CD8-positive, alpha-beta memory T cell (primary cell): ENCODE measurements around the gene TNFSF12. TPM values are rescaled to one million over a fixed set of nuclear protein-coding genes. Genes with fewer than 3 reads are reported as not detected.

ENCODE experiments used
- CTCF ChIA-PET: fragments of 350-600 bp; sonication (Branson Sonifier 250); formaldehyde crosslinking; loops from one replicate; lab custom pipeline; 2021; ENCODE audit warnings: antibody characterized with exemption; lab: Charles Lee
- POLR2A ChIA-PET: fragments of 350-600 bp; sonication (Branson Sonifier 250); formaldehyde crosslinking; loops from one replicate; lab custom pipeline; 2021; ENCODE audit warnings: antibody characterized with exemption; lab: Charles Lee
- DNase-seq, 5 donors: peaks; one replicate each; pipeline versions ENCODE4 v3.0.0 to v3.0.0-alpha.2; 2020 to 2022; ENCODE audit warnings: mixed read lengths in 1 of 5
- H3K27ac ChIP-seq: one replicate; pipeline ENCODE4 v1.7.0; 2013; ENCODE audit warnings: low read depth, mild to moderate bottlenecking, low read length, moderate library complexity
- H3K27me3 ChIP-seq: 2 replicates; pipeline ENCODE4 v1.7.0; 2013; ENCODE audit warnings: low read length, mild to moderate bottlenecking; ENCODE audit not compliant: insufficient read depth, poor library complexity, severe bottlenecking
- H3K36me3 ChIP-seq: 2 replicates; pipeline ENCODE4 v1.7.0; 2013; ENCODE audit warnings: mild to moderate bottlenecking, low read length, moderate library complexity; ENCODE audit not compliant: insufficient read depth
- H3K4me1 ChIP-seq: 2 replicates; pipeline ENCODE4 v1.7.0; 2013; ENCODE audit warnings: mild to moderate bottlenecking, low read length, moderate library complexity; ENCODE audit not compliant: insufficient read depth
- H3K4me3 ChIP-seq: 2 replicates; pipeline ENCODE4 v1.7.0; 2013; ENCODE audit warnings: mild to moderate bottlenecking, low read length
- H3K9me3 ChIP-seq: 2 replicates; pipeline ENCODE4 v1.7.0; 2013; ENCODE audit warnings: mild to moderate bottlenecking, low read length
- H3K27ac Mint-ChIP-seq, 8 donors: one replicate each; pipeline ENCODE4 v1.8.0; 2020 to 2021; ENCODE audit warnings: mixed read lengths in 8 of 8, mild to moderate bottlenecking in 6 of 8, inconsistent platforms in 3 of 8, moderate library complexity in 3 of 8
- H3K27me3 Mint-ChIP-seq, 2 donors: one replicate each; pipeline ENCODE4 v1.8.0; 2020 to 2021; ENCODE audit warnings: mixed read lengths in 2 of 2, mild to moderate bottlenecking in 1 of 2, moderate library complexity in 1 of 2
- H3K36me3 Mint-ChIP-seq, 3 donors: one replicate each; pipeline ENCODE4 v1.8.0; 2020 to 2021; ENCODE audit warnings: mixed read lengths in 3 of 3, inconsistent platforms in 1 of 3, mild to moderate bottlenecking in 1 of 3
- H3K4me1 Mint-ChIP-seq, 3 donors: one replicate each; pipeline ENCODE4 v1.8.0; 2020 to 2021; ENCODE audit warnings: mixed read lengths in 3 of 3, inconsistent platforms in 1 of 3, mild to moderate bottlenecking in 1 of 3
- H3K4me3 Mint-ChIP-seq, 7 donors: one replicate each; pipeline ENCODE4 v1.8.0; 2020 to 2021; ENCODE audit warnings: mixed read lengths in 7 of 7, mild to moderate bottlenecking in 6 of 7, moderate library complexity in 4 of 7, inconsistent platforms in 2 of 7
- H3K9me3 Mint-ChIP-seq, 5 donors: one replicate each; pipeline ENCODE4 v1.8.0; 2020 to 2022; ENCODE audit warnings: mixed read lengths in 5 of 5, mild to moderate bottlenecking in 3 of 5, moderate library complexity in 2 of 5, inconsistent platforms in 1 of 5
- polyA plus RNA-seq: library from polyadenylated mRNA; unstranded; fragments of 300-500 nt; fragmentation: Illumina TruSeq; gene quantifications from one replicate; pipeline ENCODE4 v1.2.3, GENCODE V29; 2021
- total RNA-seq, 2 experiments: library from RNA; stranded (reverse); gene quantifications; one replicate each; pipeline ENCODE4 v1.2.3, GENCODE V29; 2021

The TNFSF12 gene
- total and polyA plus RNA-seq, 3 experiments from 2014 or later: 18.6 to 60.8 (median 22.5) TPM

DNA sequence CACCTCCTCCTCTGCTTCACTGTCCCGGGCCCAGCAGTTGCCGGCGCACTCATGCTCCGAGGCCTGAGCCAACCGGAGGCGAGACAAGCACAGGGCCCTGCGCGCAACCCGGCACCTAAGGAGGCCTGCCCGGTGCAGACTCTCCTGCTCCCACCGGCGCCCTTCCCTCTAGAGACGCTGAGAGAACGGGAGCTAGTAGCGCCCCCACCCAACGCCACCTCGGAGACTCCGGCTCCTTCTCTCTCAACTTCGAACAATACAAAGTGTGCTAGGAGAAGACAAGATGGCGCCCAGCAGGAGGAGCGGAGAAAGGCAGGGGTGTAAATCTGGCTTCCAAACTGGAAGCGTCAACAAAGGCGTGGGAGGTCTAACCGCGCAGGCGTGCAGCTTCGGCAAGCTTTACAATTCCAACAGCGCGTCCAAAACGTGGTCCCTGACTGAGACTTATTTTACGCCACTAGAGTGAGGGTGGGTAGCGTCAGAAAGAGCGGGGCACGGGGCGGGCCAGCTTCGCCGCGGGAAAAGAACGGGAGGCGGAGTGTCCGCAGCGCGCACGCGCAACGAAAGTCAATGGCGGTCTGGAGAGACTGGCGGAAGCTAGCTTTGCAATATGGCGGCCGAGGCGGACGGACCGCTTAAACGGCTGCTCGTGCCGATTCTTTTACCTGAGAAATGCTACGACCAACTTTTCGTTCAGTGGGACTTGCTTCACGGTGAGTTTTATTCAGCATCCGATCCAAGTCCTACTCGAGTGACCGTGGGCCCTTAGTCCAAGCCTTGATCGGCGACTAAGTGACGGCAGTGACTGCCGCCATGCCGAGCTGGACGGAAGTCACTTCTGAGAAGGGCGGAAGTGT lies 34.6 kb downstream of the TNFSF12 start, which contains the start of gene MPDU1:
Gene MPDU1 (plus strand): TSS at position 600 of the 857 bp plus-strand sequence. CDS start 11 bp downstream, at position 611.
- Histone ChIP-seq H3K4me1 (peaks cover 40% of the 10 kb centered on the region), H3K36me3 (peaks cover 15% of the 10 kb centered on the region), H3K27me3 (no peaks in the 10 kb centered on the region), H3K4me3 (peak within 1 kb of the TSS; percentile 98), H3K27ac (peak within 1 kb of the TSS; percentile 98), H3K9me3 (no peaks in the 10 kb centered on the region)
- H3K4me3 Mint-ChIP-seq: peak within 1 kb of the TSS; percentile 99 to 100 (median 99)
- H3K36me3 Mint-ChIP-seq: peaks cover 0 to 35% (median 1%) of the 10 kb centered on the region in 3 donors
- H3K27me3 Mint-ChIP-seq: peaks cover 0 to 4% of the 10 kb centered on the region in 2 donors
- H3K27ac Mint-ChIP-seq: peak within 1 kb of the TSS; percentile 99 to 100 (median 100)
- H3K4me1 Mint-ChIP-seq: peaks cover 50 to 60% (median 52%) of the 10 kb centered on the region in 3 donors
- no peaks in the 10 kb centered on the region for H3K9me3 Mint-ChIP-seq
- DNase-seq: peak; percentile 90 to 97 (median 96)
- POLR2A ChIA-PET: interaction anchor here (0.7 to 3.4 kb wide), 16 partner anchors 9 to 616 kb away, joined by 3 to 70 read pairs (median 5); partner anchors contain the start of genes ACAP1, ATP1B2, FXR2 and POLR2A
- CTCF ChIA-PET: interaction anchor here (1.1 to 3.8 kb wide), 11 partner anchors 9 to 278 kb away, joined by 3 to 33 read pairs (median 12); partner anchors contain the start of genes FXR2, SENP3, TMEM102 and TMEM95

DNA sequence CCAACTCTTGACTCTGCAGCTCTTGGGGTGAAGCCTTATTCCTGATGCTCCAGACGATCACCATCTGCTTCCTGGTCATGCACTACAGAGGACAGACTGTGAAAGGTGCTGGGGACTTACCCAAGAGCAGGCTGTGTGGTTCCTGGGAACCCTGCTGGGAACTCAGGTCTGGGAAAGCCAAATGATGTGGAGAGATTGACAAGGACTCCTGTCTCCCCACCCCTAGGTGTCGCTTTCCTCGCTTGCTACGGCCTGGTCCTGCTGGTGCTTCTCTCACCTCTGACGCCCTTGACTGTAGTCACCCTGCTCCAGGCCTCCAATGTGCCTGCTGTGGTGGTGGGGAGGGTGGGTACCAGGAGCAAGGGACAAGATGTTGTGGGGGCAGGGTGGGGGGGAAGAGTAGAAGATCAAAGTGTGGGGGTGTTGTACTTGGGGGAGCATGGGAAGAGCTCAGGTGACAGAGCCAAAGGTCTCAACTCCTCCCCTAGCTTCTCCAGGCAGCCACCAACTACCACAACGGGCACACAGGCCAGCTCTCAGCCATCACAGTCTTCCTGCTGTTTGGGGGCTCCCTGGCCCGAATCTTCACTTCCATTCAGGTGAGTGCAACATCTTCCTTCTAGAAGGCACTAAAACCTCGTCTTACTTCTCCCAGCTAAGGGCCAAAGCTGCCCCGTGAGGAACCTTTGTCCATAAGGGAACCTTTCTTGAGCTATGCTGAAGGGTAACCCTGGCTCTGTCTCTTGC lies 38.0 kb downstream of the TNFSF12 start:
- Histone ChIP-seq H3K4me1 (peaks cover 23% of the 10 kb centered on the region), H3K27ac (no peak overlapping the region), H3K9me3 (no peaks in the 10 kb centered on the region), H3K4me3 (no peak overlapping the region), H3K36me3 (peaks cover 9% of the 10 kb centered on the region), H3K27me3 (no peaks in the 10 kb centered on the region)
- Mint-ChIP-seq H3K27me3 (no peaks in the 10 kb centered on the region), H3K9me3 (no peaks in the 10 kb centered on the region), H3K4me3 (peak overlapping the region in 1 of 7 donors; percentile 71), H3K4me1 (peaks cover 26 to 33% (median 31%) of the 10 kb centered on the region in 3 donors), H3K36me3 (peaks cover 0 to 41% (median 3%) of the 10 kb centered on the region in 3 donors), H3K27ac (peak overlapping the region in 5 of 8 donors; percentile 23 to 66 (median 54))
- POLR2A ChIA-PET: no interaction called here
- DNase-seq: no peak
- CTCF ChIA-PET: interaction anchor here (1.2 kb wide), 1 partner anchor 101 kb away, joined by 3 read pairs; no protein-coding TSS in a partner anchor

DNA sequence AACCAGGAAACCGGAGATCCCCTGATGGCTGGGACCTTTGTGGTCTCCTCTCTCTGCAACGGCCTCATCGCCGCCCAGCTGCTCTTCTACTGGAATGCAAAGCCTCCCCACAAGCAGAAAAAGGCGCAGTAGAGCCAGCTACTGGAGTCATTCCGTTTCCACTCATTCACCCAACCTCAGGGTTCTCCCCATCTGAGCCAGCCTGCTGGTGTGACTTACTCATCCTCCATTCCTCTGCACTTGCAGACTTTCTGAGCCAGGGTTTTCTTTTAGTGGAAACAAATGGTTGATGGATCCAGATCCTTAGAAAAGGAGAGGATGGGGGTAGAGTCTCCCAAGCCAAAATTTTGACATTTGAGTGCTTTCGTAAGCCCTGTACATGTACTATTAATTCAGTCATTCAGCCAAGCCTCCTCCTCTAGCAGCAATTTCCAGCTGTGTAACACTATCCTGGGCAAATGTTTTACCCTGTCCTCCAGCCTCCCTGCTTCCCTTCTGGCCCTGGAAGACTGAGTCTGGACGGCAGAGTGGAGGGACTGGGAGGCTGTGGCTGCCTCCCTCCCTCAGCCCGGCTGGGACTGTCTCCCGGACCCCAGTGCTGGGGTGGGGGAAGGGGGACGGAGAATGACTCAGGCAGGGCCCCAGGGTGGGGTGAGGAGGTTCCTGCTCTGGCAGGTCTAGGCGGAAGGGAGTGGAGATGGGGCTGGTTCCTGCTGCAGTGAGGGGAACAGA lies 38.7 kb downstream of the TNFSF12 start:
- Mint-ChIP-seq H3K27ac (peak overlapping the region in 5 of 8 donors; percentile 20 to 63 (median 50)), H3K27me3 (no peaks in the 10 kb centered on the region), H3K4me3 (peak overlapping the region in 1 of 7 donors; percentile 71), H3K36me3 (peaks cover 0 to 48% (median 3%) of the 10 kb centered on the region in 3 donors), H3K9me3 (no peaks in the 10 kb centered on the region), H3K4me1 (peaks cover 20 to 26% (median 24%) of the 10 kb centered on the region in 3 donors)
- Histone ChIP-seq H3K27ac (peak overlapping the region; percentile 2), H3K9me3 (no peaks in the 10 kb centered on the region), H3K36me3 (peaks cover 16% of the 10 kb centered on the region), H3K4me1 (peaks cover 20% of the 10 kb centered on the region), H3K27me3 (no peaks in the 10 kb centered on the region), H3K4me3 (no peak overlapping the region)
- ChIA-PET CTCF (interaction anchor here (1.2 kb wide), 1 partner anchor 100 kb away, joined by 3 read pairs; no protein-coding TSS in a partner anchor), POLR2A (no interaction called here)
- DNase-seq: no peak

DNA sequence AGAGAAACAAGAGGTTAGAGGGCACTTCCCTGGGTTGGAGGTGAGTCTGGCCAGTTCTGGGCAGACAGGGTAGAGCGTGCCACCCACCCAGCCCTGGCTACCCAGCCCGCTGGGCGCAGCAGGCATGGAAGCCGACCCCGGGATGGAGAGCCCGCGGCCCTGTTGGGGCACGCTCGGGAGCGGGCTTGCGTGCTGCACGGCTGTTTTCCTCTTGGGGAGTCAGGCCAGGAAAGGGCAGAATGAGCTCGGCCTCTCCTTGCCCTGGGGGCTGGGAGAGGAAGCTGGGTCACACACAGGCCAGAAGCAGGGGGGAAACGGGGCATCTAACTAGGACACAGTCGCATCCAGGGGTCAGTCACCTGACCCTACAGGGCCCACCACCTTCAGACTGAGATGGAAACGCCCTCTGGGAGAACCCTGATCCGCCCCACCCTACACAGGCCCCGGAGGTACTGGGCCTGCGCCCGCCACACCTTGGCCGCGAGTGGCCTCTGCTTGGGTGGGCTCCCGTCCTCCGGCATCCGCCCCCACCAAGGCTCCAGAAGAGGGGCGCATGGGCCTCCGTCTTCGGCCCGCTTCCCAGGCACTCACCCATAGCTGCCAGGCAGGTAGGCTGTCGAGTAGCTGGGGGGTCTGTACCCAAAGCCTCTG lies 39.8 kb downstream of the TNFSF12 start:
- peak overlapping the region; percentile 2 for H3K27ac ChIP-seq
- peak overlapping the region in 1 of 8 donors; percentile 44 for H3K27ac Mint-ChIP-seq
- no peaks in the 10 kb centered on the region for H3K9me3 ChIP-seq
- peaks cover 7 to 54% (median 10%) of the 10 kb centered on the region in 3 donors for H3K36me3 Mint-ChIP-seq
- H3K4me3 Mint-ChIP-seq: no peak overlapping the region
- CTCF ChIA-PET: interaction anchor here (0.8 to 2.9 kb wide), 21 partner anchors 9 to 235 kb away, joined by 3 to 18 read pairs (median 5); partner anchors contain the start of genes CD68, FXR2, SAT2 and TMEM102
- H3K4me1 ChIP-seq: peaks cover 11% of the 10 kb centered on the region
- peaks cover 14 to 20% (median 19%) of the 10 kb centered on the region in 3 donors for H3K4me1 Mint-ChIP-seq
- no peaks in the 10 kb centered on the region for H3K9me3 Mint-ChIP-seq
- no peak overlapping the region for H3K4me3 ChIP-seq
- no peak for DNase-seq
- no peaks in the 10 kb centered on the region for H3K27me3 ChIP-seq
- POLR2A ChIA-PET: interaction anchor here (0.6 to 1.7 kb wide), 4 partner anchors 15 to 543 kb away, joined by 3 to 12 read pairs (median 6); partner anchors contain the start of genes SENP3, TP53 and WRAP53
- H3K27me3 Mint-ChIP-seq: no peaks in the 10 kb centered on the region
- peaks cover 26% of the 10 kb centered on the region for H3K36me3 ChIP-seq

DNA sequence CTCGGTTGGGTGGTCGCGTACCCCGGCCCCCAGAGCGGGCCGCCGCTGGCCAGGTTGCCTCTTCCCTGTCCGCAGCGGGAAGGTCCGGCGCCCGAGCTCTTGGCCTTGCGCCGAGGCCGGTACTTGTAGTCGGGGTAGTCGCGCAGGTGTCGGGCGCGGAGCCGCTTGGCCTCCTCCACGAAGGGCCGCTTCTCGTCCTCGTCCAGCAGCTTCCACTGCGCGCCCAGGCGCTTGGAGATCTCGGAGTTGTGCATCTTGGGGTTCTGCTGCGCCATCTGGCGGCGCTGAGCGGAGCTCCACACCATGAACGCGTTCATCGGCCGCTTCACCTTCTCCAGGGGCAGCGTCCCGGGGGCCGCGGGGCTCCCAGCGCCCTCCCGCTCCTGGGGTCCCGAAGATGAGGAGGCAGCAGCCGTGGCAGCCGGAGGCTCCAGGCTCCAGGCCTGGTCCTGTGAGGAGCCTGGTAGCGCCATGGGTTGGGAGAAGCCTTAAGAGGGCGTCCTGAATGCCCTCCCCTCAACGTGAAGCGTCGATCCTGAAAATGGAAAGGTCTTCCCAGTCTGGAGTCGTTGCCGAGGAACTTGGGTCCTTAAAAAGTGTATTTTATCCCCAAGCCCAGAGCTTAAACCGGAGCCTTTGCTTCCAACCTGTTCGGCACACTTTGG lies 40.5 kb downstream of the TNFSF12 start:
- H3K4me3 ChIP-seq: no peak overlapping the region
- H3K36me3 ChIP-seq: peaks cover 33% of the 10 kb centered on the region
- H3K27me3 Mint-ChIP-seq: no peaks in the 10 kb centered on the region
- peak overlapping the region in 1 of 8 donors; percentile 83 for H3K27ac Mint-ChIP-seq
- POLR2A ChIA-PET: interaction anchor here (0.6 to 1.7 kb wide), 5 partner anchors 15 to 544 kb away, joined by 3 to 12 read pairs (median 6); partner anchors contain the start of genes FXR2, SENP3, TP53 and WRAP53
- H3K9me3 ChIP-seq: no peaks in the 10 kb centered on the region
- H3K4me1 ChIP-seq: peaks cover 8% of the 10 kb centered on the region
- no peaks in the 10 kb centered on the region for H3K9me3 Mint-ChIP-seq
- DNase-seq: peak; percentile 37 to 76 (median 47)
- H3K4me1 Mint-ChIP-seq: peaks cover 7 to 13% (median 12%) of the 10 kb centered on the region in 3 donors
- peak overlapping the region in 1 of 7 donors; percentile 65 for H3K4me3 Mint-ChIP-seq
- peaks cover 14 to 57% (median 16%) of the 10 kb centered on the region in 3 donors for H3K36me3 Mint-ChIP-seq
- no peak overlapping the region for H3K27ac ChIP-seq
- CTCF ChIA-PET: interaction anchor here (0.8 to 2.9 kb wide), 25 partner anchors 9 to 236 kb away, joined by 3 to 18 read pairs (median 4); partner anchors contain the start of genes CD68, FXR2, SAT2 and TMEM102
- H3K27me3 ChIP-seq: no peaks in the 10 kb centered on the region

DNA sequence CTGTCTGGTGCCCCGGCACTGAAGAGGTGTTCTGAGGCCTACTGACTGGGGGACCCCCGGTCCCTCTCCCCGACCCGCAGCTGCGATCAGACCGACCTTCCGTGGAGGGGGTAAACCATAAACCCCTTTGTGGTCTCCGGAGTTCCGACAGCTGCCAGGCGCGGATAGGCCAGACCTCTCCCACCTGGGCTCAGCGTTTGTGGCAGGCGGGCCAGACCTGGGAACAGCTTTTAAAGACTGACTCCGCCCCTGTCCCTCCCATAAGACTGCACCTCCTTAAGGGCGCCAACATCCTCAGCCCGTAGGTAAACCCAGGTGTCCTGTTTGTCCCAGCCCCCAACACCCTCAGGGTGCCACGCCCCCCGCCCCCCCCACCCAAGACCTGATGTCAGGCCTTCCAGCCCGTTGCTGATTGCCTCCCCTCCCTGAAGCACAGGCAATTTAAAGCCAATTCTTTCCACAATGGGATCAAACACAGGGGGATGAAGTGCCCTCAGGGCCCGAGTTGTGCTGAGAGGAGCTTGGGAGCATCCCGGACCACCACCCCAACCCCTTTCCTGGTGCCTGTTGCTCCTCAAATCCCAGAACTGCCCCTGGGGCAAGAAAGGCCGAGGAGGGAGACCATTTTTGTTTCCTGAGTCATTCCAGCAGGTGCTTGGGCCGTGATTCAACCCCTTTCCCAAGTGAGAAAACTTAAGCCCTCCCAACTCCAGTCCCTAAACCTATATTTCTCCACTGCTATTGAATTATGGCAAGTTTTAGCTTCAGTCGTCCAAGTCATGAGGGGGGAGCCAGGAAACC lies 41.2 kb downstream of the TNFSF12 start, which contains the start of gene SOX15:
Gene SOX15 (minus strand): TSS at position 204 of the 801 bp plus-strand sequence. CDS start 418 bp downstream, outside the sequence.
- Histone ChIP-seq H3K4me1 (peaks cover under 1% of the 10 kb centered on the region), H3K27me3 (no peaks in the 10 kb centered on the region), H3K36me3 (peaks cover 38% of the 10 kb centered on the region), H3K27ac (no peak within 1 kb of the TSS), H3K9me3 (no peaks in the 10 kb centered on the region), H3K4me3 (no peak within 1 kb of the TSS)
- H3K9me3 Mint-ChIP-seq: no peaks in the 10 kb centered on the region
- H3K27me3 Mint-ChIP-seq: no peaks in the 10 kb centered on the region
- DNase-seq: no peak
- H3K27ac Mint-ChIP-seq: peak within 1 kb of the TSS in 3 of 8 donors; percentile 30 to 88 (median 83)
- ChIA-PET POLR2A (interaction anchor here (1.1 to 1.7 kb wide), 4 partner anchors 16 to 97 kb away, joined by 4 to 12 read pairs (median 6); partner anchors contain the start of genes FXR2, SENP3, TP53 and WRAP53), CTCF (interaction anchor here (0.8 to 2.9 kb wide), 20 partner anchors 10 to 154 kb away, joined by 3 to 18 read pairs (median 5); partner anchors contain the start of genes CD68, FXR2, TMEM102 and TNFSF13)
- peaks cover 3 to 8% (median 5%) of the 10 kb centered on the region in 3 donors for H3K4me1 Mint-ChIP-seq
- peak within 1 kb of the TSS in 1 of 7 donors; percentile 65 for H3K4me3 Mint-ChIP-seq
- peaks cover 14 to 60% (median 18%) of the 10 kb centered on the region in 3 donors for H3K36me3 Mint-ChIP-seq
